Activated B cell treated with CpG ODN at 0.5 μM for 24 hours (primary cell): ENCODE data around the gene WNT7B. TPM values are rescaled to one million over a fixed set of nuclear protein-coding genes. Genes with fewer than 3 reads are reported as not detected.

Experiments
- ATAC-seq: fragments of 200-7000 bp; cut with Tn5 transposase; one replicate; pipeline ENCODE4 v1.10.0; 2021; ENCODE audit warnings: low read depth, mild to moderate bottlenecking, moderate library complexity
- CTCF ChIA-PET: fragments of 350-600 bp; sonication (Branson Sonifier 250); formaldehyde crosslinking; loops from one replicate; lab custom pipeline; 2021; ENCODE audit warnings: antibody characterized with exemption; lab: Charles Lee
- POLR2A ChIA-PET: fragments of 350-600 bp; sonication (Branson Sonifier 250); formaldehyde crosslinking; loops from one replicate; lab custom pipeline; 2021; ENCODE audit warnings: antibody characterized with exemption; lab: Charles Lee
- DNase-seq: peaks from one replicate; pipeline ENCODE4 v3.0.0; 2022
- H3K27ac Mint-ChIP-seq: one replicate; pipeline ENCODE4 v1.8.0; 2020; ENCODE audit warnings: mixed read lengths
- H3K27me3 Mint-ChIP-seq: one replicate; pipeline ENCODE4 v1.8.0; 2021; ENCODE audit warnings: mixed read lengths
- H3K36me3 Mint-ChIP-seq: one replicate; pipeline ENCODE4 v1.8.0; 2021; ENCODE audit warnings: low read depth, mixed read lengths
- H3K4me1 Mint-ChIP-seq: one replicate; pipeline ENCODE4 v1.8.0; 2021; ENCODE audit warnings: mixed read lengths
- H3K4me3 Mint-ChIP-seq: one replicate; pipeline ENCODE4 v1.8.0; 2020; ENCODE audit warnings: mild to moderate bottlenecking, mixed read lengths
- H3K9me3 Mint-ChIP-seq: one replicate; pipeline ENCODE4 v1.8.0; 2020; ENCODE audit warnings: mixed read lengths
- CTCF ChIP-seq: fragments of 200-600 bp; IDR thresholded peaks from one replicate; pipeline ENCODE4 v1.8.0; 2022; ENCODE audit warnings: antibody characterized with exemption, mild to moderate bottlenecking
- intact Hi-C: fragments of 100-400 bp; cut with micrococcal nuclease; formaldehyde crosslinking; loops from one replicate; pipeline ENCODE4 v1.15.1; 2024
- total RNA-seq: library from RNA; stranded (reverse); gene quantifications from 2 replicates; pipeline ENCODE4 v1.2.3, GENCODE V29; 2022

The WNT7B gene
- total RNA-seq, 1 donor from 2014 or later = not detected

DNA sequence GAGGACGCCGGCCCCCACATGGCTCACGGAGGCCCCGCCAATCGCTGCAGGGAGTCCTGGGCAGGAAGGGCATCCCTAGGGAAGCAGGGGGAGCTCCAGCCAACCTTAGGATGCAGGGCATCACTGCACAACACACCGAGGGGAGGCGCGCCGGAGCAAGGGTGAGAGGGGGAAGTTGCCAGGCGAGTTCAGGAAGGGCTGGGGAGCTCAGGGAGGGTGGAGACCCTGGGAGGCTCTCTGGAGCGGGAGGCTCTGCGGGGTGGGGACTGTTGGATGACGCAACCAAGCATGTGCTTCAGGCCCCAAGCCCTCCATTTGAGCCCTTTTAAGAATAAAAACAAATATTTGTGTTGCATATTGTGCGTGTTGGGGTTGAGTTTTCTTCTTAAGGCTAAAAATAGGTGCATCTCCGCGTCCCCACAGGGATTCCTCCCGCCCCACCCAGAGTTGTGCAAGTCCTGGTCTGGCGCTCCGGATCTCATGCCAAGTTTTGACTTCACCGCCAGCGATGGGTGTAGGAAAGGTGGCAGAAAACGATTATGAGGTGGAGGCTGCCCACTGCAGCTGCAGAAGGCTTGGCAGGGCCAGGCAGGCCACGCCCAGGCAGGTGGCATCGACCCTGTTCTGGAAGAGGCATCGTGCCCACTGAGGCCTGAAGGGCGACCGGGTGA lies 65.2 kb downstream of the WNT7B start:
- intact Hi-C loops = no loop called here
- peaks cover 3% of the 10 kb centered on the region for H3K27me3 Mint-ChIP-seq
- ATAC-seq = no peak

DNA sequence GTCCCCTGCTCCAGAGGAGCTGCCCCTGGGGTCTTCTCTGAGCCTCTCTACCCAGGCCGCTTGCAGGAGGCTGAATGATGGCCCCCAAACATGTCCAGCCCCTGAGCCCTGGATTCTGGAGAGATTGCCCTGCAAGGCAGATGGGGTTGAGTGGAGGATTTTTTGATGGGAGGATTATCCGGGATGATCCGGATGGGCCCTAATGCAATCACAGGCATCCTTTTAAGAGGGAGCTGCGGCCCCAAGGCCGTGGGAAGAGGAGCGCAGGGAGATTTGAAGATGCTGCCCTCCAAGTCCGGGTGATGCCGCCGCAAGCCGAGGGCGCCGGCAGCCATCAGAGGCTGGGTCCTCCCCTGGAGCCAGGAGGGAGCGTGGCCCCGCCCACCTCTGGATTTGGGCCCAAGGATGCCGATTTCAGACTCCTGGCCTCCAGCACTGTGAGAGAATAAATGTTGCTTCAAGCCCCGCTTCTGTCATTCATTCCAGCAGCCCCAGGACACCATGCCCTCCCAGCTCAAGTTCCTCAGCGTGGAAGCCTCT lies 66.0 kb downstream of the WNT7B start:
- intact Hi-C loops = no loop called here
- DNase-seq = no peak
- peaks cover 2% of the 10 kb centered on the region for H3K4me1 Mint-ChIP-seq
- CTCF ChIA-PET = no interaction called here
- peaks cover 3% of the 10 kb centered on the region for H3K9me3 Mint-ChIP-seq
- H3K4me3 Mint-ChIP-seq = no peak overlapping the region
- peaks cover 3% of the 10 kb centered on the region for H3K27me3 Mint-ChIP-seq
- no peak overlapping the region for H3K27ac Mint-ChIP-seq
- no peak for TF ChIP-seq CTCF
- ATAC-seq = no peak
- no peaks in the 10 kb centered on the region for H3K36me3 Mint-ChIP-seq
- POLR2A ChIA-PET = no interaction called here

More for the DNA sequence above, 65.2 kb downstream of the WNT7B start:
- ChIA-PET POLR2A (no interaction called here), CTCF (no interaction called here)
- peaks cover 2% of the 10 kb centered on the region for H3K4me1 Mint-ChIP-seq
- H3K9me3 Mint-ChIP-seq = peaks cover 3% of the 10 kb centered on the region
- no peak for TF ChIP-seq CTCF
- no peaks in the 10 kb centered on the region for H3K36me3 Mint-ChIP-seq
- no peak for DNase-seq
- H3K4me3 Mint-ChIP-seq = no peak overlapping the region
- H3K27ac Mint-ChIP-seq = no peak overlapping the region

- peaks cover 2% of the 10 kb centered on the region for H3K4me1 Mint-ChIP-seq
- no peaks in the 10 kb centered on the region for H3K36me3 Mint-ChIP-seq
- peaks cover 15% of the 10 kb centered on the region for H3K27me3 Mint-ChIP-seq
- no peak for TF ChIP-seq CTCF
- no peaks in the 10 kb centered on the region for H3K9me3 Mint-ChIP-seq
- no peak overlapping the region for H3K4me3 Mint-ChIP-seq
- CTCF ChIA-PET = no interaction called here
- no peak for ATAC-seq
- H3K27ac Mint-ChIP-seq = no peak overlapping the region
- intact Hi-C loops = no loop called here
- POLR2A ChIA-PET = no interaction called here
- DNase-seq = no peak
Observed at GRCh38 chr22:45908961-45909360, 68.0 kb downstream of the WNT7B start.

- ATAC-seq = no peak
- no peaks in the 10 kb centered on the region for H3K9me3 Mint-ChIP-seq
- POLR2A ChIA-PET = no interaction called here
- intact Hi-C loops = no loop called here
- CTCF ChIA-PET = no interaction called here
- no peak for TF ChIP-seq CTCF
- no peak for DNase-seq
- H3K4me1 Mint-ChIP-seq = peaks cover 2% of the 10 kb centered on the region
- no peak overlapping the region for H3K4me3 Mint-ChIP-seq
- no peak overlapping the region for H3K27ac Mint-ChIP-seq
- H3K36me3 Mint-ChIP-seq = no peaks in the 10 kb centered on the region
- H3K27me3 Mint-ChIP-seq = peaks cover 15% of the 10 kb centered on the region
Observed at GRCh38 chr22:45907996-45908395, 69.0 kb downstream of the WNT7B start.

DNA sequence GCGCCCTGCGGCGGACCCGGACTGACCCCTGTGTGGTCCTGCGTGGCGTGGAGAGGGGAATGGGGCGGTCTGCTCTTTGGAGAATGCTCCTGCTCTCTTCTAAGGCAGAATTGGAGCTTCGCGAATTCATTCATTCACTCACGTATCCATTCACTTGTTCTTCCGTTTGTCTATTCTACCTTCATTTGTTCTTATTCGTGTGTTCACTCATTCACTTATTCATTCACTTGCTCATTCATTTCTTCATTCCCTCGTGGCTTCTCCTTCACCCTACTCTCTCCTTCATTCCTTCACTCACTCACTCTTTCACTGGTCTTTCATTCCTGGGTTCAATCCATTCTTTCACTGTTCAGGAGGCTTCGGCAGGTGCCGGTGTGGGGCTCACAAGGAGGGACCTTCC lies 69.6 kb downstream of the WNT7B start:
- POLR2A ChIA-PET = no interaction called here
- Mint-ChIP-seq H3K4me3 (no peak overlapping the region), H3K9me3 (no peaks in the 10 kb centered on the region), H3K36me3 (no peaks in the 10 kb centered on the region), H3K27ac (no peak overlapping the region), H3K4me1 (peaks cover 2% of the 10 kb centered on the region), H3K27me3 (peaks cover 14% of the 10 kb centered on the region)
- DNase-seq = no peak
- no peak for ATAC-seq
- TF ChIP-seq CTCF = no peak
- intact Hi-C loops = no loop called here
- CTCF ChIA-PET = no interaction called here
